Upper lobe of left lung (tissue), 6 donors: Measurements from ENCODE around the gene COMMD4. TPM values are rescaled to one million over a fixed set of nuclear protein-coding genes. Genes with fewer than 3 reads are reported as not detected.
"Not testable (repeated sequence)": the region's sequence is repeated elsewhere in the genome, so short reads cannot be mapped to it uniquely, and the experiment has no call there.

ENCODE experiments used
- ATAC-seq, 2 donors: fragments of 200-7000 bp; cut with Tn5 transposase; one replicate each; pipeline ENCODE4 v1.9.1; 2022; ENCODE audit warnings: mild to moderate bottlenecking in 2 of 2, moderate library complexity in 2 of 2; ENCODE audit not compliant: low FRiP score in 2 of 2
- DNase-seq, 2 donors: peaks; one replicate each; pipeline ENCODE4 v3.0.0-alpha.2; 2019 to 2020
- H3K27ac ChIP-seq, 4 donors: fragments of 200-600 bp; sonication (generic); one replicate each; pipeline ENCODE4 v1.5.1; 2016 to 2019
- H3K27me3 ChIP-seq, 4 donors: fragments of 200-600 bp; sonication (generic); one replicate each; pipeline ENCODE4 v1.5.1; 2017 to 2019
- H3K36me3 ChIP-seq, 4 donors: fragments of 200-600 bp; sonication (generic); one replicate each; pipeline ENCODE4 v1.5.1; 2016 to 2019
- H3K4me1 ChIP-seq, 4 donors: fragments of 200-600 bp; sonication (generic); one replicate each; pipeline ENCODE4 v1.5.1; 2018 to 2019
- H3K4me3 ChIP-seq, 4 donors: fragments of 200-600 bp; sonication (generic); one replicate each; pipeline ENCODE4 v1.5.1; 2017 to 2019; ENCODE audit warnings: mild to moderate bottlenecking in 2 of 4, moderate library complexity in 1 of 4
- H3K9me3 ChIP-seq, 4 donors: fragments of 200-600 bp; sonication (generic); one replicate each; pipeline ENCODE4 v1.5.1; 2018 to 2019
- CTCF ChIP-seq, 6 experiments: fragments of 450-650 bp in 4 of 6; fragments of 200-600 bp in 2 of 6; sonication (generic) in 2 of 6; IDR thresholded peaks; one replicate each; pipeline ENCODE4 v1.5.1; 2016 to 2019; ENCODE audit warnings: antibody characterized with exemption in 6 of 6
- EP300 ChIP-seq, 4 donors: sonication (generic); formaldehyde crosslinking; IDR thresholded peaks; one replicate each; pipeline ENCODE4 v1.5.1; 2017; ENCODE audit warnings: antibody characterized with exemption in 4 of 4, control low read depth in 2 of 4
- POLR2A ChIP-seq, 4 donors: fragments of 450-650 bp; IDR thresholded peaks; one replicate each; pipeline ENCODE4 v1.5.1; 2016 to 2017; ENCODE audit warnings: antibody characterized with exemption in 4 of 4, mild to moderate bottlenecking in 2 of 4
- POLR2AphosphoS5 ChIP-seq, 2 donors: sonication (generic); formaldehyde crosslinking; IDR thresholded peaks; one replicate each; pipeline ENCODE4 v1.5.1; 2017; ENCODE audit warnings: antibody characterized with exemption in 2 of 2
- WGBS, 2 donors: methylation state at CpG; one replicate each; pipeline ENCODE4 v1.1.5; 2017 to 2018; 5-methylcytosine and 5-hydroxymethylcytosine counted together
- total RNA-seq, 6 donors: library from RNA; depleted of rRNA in 4 of 6; stranded (reverse); fragments of >200 nt in 4 of 6; gene quantifications; one replicate each; pipeline versions ENCODE4 v1.1.0 to v1.2.1, GENCODE V29; 2016 to 2021
- donor health status: DM: no; HTN: no; CAD: no; lungs with moderate emphysema.
- donor health status: DM: no; HTN: yes; CAD: no; lungs with severe emphysema.

COMMD4 gene
- total RNA-seq, 6 donors from 2014 or later, result 28.7 to 104 (median 76.0) TPM

DNA sequence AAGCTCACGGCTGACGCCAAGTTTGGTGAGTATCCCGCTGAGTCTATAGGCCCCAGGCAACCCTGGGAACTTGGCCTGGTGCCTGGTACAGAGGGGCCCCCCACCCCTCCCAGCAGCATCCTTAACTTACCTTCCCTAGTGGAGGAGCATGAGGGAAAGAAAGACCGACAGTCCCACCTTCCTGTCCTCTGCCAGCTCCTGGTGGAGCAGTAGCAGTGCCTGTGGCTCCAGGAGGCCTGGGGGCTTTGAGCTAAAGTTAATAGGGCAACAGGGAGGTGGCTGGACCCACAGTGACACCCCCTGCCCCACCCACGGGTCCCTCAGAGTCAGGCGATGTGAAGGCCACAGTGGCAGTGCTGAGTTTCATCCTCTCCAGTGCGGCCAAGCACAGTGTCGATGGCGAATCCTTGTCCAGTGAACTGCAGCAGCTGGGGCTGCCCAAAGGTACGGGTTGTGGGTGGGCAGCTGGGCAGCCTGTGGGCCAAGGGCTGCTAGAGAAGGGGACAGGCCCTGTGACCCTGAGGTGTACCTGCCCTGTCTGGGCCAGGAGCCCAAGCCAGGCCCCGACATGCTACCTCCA is 2.9 kb downstream of the COMMD4 start:
- Histone ChIP-seq H3K9me3 (no peaks in the 10 kb centered on the region), H3K4me1 (peaks cover 7 to 22% (median 14%) of the 10 kb centered on the region in 4 donors), H3K27ac (no peak overlapping the region), H3K36me3 (peaks cover 0 to 31% (median 15%) of the 10 kb centered on the region in 4 donors), H3K27me3 (no peaks in the 10 kb centered on the region), H3K4me3 (no peak overlapping the region)
- DNase-seq, result no peak
- ATAC-seq, result peak in 1 of 2 donors; percentile 9
- WGBS, 2 donors, result 92 to 100% methylated on average over 3 to 10 of the region's 11 CpGs
- TF ChIP-seq POLR2AphosphoS5 (IDR thresholded peaks at IDR 0.05) (no peak), POLR2A (IDR thresholded peaks at IDR 0.05) (no peak), EP300 (IDR thresholded peaks at IDR 0.05) (no peak), CTCF (IDR thresholded peaks at IDR 0.05) (no peak)

- no peaks in the 10 kb centered on the region for H3K27me3 ChIP-seq
- 95 to 97% methylated on average over 5 to 13 of the region's 13 CpGs for WGBS, 2 donors
- H3K4me3 ChIP-seq, result no peak overlapping the region
- no peaks in the 10 kb centered on the region for H3K9me3 ChIP-seq
- DNase-seq (no peak), ATAC-seq (no peak)
- no peak overlapping the region for H3K27ac ChIP-seq
- H3K36me3 ChIP-seq, result peaks cover 0 to 31% (median 15%) of the 10 kb centered on the region in 4 donors
- peaks cover 7 to 23% (median 16%) of the 10 kb centered on the region in 4 donors for H3K4me1 ChIP-seq
- TF ChIP-seq CTCF (IDR thresholded peaks at IDR 0.05), result no peak
- TF ChIP-seq EP300 (IDR thresholded peaks at IDR 0.05), result no peak
- TF ChIP-seq POLR2AphosphoS5 (IDR thresholded peaks at IDR 0.05), result no peak
- no peak for TF ChIP-seq POLR2A (IDR thresholded peaks at IDR 0.05)
Observed at GRCh38 chr15:75339531-75340240, 3.8 kb downstream of the COMMD4 start.

DNA sequence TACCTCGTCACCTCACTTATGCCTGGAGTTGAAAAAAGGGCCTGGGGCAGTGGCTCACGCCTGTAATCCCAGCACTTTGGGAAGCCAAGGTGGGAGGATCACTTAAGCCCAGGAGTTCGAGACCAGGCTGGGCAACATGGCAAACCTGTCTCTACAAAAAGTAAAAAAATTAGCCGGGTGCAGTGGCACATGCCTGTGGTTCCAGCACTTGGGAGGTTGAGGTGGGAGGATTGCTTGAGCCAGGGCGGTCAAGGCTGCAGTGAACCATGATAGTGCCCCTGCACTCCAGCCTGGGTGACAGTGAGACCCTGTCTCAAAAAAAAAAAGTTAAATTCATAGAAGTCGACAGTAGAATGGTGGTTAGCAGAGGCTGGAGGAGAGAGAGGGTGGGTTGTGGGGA is 6.4 kb downstream of the COMMD4 start:
- H3K36me3 ChIP-seq, result peaks cover 0 to 31% (median 15%) of the 10 kb centered on the region in 4 donors
- TF ChIP-seq POLR2A (IDR thresholded peaks at IDR 0.05), result no peak
- TF ChIP-seq POLR2AphosphoS5 (IDR thresholded peaks at IDR 0.05), result no peak
- no peak for TF ChIP-seq CTCF (IDR thresholded peaks at IDR 0.05)
- TF ChIP-seq EP300 (IDR thresholded peaks at IDR 0.05), result no peak
- H3K27me3 ChIP-seq, result no peaks in the 10 kb centered on the region
- H3K4me1 ChIP-seq, result peaks cover 0 to 10% (median 6%) of the 10 kb centered on the region in 4 donors
- H3K9me3 ChIP-seq, result no peaks in the 10 kb centered on the region
- ATAC-seq (no peak), DNase-seq (no peak)
- H3K4me3 ChIP-seq, result no peak overlapping the region
- no peak overlapping the region for H3K27ac ChIP-seq
- 88 to 92% methylated on average over 6 of the region's 6 CpGs for whole genome bisulfite sequencing, 2 donors

- H3K4me3 ChIP-seq, H3K27me3 ChIP-seq, H3K9me3 ChIP-seq, ATAC-seq, DNase-seq, H3K27ac ChIP-seq: not testable (repeated sequence)
- peaks cover 0 to 24% (median 12%) of the 10 kb centered on the region in 4 donors for H3K36me3 ChIP-seq
- H3K4me1 ChIP-seq, result peaks cover 7 to 21% (median 12%) of the 10 kb centered on the region in 4 donors
- 37 to 41% methylated on average over 8 of the region's 8 CpGs for WGBS, 2 donors
Observed at GRCh38 chr15:75343953-75344352, 8.1 kb downstream of the COMMD4 start.

DNA sequence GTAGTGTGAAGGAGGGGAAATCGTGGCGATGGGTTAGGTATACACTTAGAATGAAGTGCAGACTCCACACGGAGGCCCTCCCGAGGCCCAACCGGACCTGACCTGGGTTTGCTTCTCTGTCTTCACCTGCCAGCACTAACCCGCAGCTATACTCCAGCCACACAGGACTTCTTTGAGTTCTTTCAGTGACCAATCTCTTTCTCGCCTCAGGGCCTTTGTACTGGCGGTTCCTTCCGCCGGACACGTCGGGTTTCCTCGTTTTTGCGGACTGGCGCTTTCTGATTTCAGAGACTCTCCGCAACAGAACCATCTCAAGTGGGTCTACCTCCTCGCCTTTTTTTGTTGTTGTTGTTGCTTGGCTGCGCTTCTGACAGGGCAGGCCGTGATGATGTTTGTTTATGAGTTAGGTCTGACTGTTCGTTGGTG is 10.9 kb downstream of the COMMD4 start, which contains the start of gene NEIL1:
Gene NEIL1, plus strand, starts transcription at position 244 of the 426 bp plus-strand sequence. CDS start 1,867 bp downstream, outside the sequence.
- 10 to 17% methylated on average over 20 of the region's 20 CpGs for WGBS, 2 donors
- DNase-seq, result peak in 1 of 2 donors; percentile 34

More for the DNA sequence above, 10.9 kb downstream of the COMMD4 start, which contains the start of gene NEIL1:
- Histone ChIP-seq H3K9me3 (no peaks in the 10 kb centered on the region), H3K27me3 (no peaks in the 10 kb centered on the region), H3K4me1 (peaks cover 17 to 34% (median 22%) of the 10 kb centered on the region in 4 donors), H3K4me3 (peak within 1 kb of the TSS; percentile 62 to 94 (median 92)), H3K27ac (peak within 1 kb of the TSS; percentile 73 to 87 (median 81)), H3K36me3 (no peaks in the 10 kb centered on the region)
- TF ChIP-seq CTCF (IDR thresholded peaks at IDR 0.05) (no peak), POLR2A (IDR thresholded peaks at IDR 0.05) (peak in 1 of 4 donors; percentile 18), EP300 (IDR thresholded peaks at IDR 0.05) (no peak)
- ATAC-seq, result peak in 1 of 2 donors; percentile 12
